Measurements from ENCODE around the gene PRODH.
"Not testable (repeated sequence)": the region's sequence is repeated elsewhere in the genome, so short reads cannot be mapped to it uniquely, and the experiment has no call there.

DNA sequence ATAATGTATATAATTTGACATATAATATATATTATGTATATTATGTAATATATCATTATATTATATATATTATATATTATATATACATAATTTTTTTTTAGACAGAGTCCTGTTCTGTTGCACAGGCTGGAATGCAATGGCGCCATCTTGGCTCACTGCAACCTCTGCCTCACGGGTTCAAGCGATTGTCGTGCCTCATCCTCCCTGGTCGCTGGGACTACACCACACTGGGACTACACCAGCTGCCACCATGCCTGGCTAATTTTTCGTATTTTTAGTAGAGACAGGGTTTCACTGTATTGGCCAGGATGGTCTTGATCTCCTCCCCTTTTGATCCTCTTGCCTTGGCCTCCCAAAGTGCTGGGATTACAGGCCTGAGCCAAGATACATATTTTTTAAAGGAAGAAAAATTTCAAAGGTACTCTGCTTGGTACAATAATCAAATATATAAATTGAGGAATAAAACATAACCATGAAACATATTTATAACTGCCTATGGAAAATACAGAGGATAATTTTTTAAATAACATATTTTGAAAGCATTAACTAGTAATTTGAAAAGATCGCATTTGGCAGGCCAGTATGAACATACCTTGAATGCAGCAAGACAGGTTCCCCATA lies 39.9 kb downstream of the PRODH start:
- TF ChIP-seq, protein P1, sequence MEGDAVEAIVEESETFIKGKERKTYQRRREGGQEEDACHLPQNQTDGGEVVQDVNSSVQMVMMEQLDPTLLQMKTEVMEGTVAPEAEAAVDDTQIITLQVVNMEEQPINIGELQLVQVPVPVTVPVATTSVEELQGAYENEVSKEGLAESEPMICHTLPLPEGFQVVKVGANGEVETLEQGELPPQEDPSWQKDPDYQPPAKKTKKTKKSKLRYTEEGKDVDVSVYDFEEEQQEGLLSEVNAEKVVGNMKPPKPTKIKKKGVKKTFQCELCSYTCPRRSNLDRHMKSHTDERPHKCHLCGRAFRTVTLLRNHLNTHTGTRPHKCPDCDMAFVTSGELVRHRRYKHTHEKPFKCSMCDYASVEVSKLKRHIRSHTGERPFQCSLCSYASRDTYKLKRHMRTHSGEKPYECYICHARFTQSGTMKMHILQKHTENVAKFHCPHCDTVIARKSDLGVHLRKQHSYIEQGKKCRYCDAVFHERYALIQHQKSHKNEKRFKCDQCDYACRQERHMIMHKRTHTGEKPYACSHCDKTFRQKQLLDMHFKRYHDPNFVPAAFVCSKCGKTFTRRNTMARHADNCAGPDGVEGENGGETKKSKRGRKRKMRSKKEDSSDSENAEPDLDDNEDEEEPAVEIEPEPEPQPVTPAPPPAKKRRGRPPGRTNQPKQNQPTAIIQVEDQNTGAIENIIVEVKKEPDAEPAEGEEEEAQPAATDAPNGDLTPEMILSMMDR (IDR thresholded peaks at IDR 0.05), result not testable (repeated sequence)
- not testable (repeated sequence) for TF ChIP-seq POLR2A (IDR thresholded peaks at IDR 0.05)

All from uterus (tissue), 2 donors.